GM19023 (cell line): ENCODE data around the gene PRKCSH.
"Not testable (repeated sequence)": the region's sequence is repeated elsewhere in the genome, so short reads cannot be mapped to it uniquely, and the experiment has no call there.

Source experiments
- ATAC-seq: cut with Tn5 transposase; IDR thresholded peaks from one replicate; pipeline ENCODE4 v1.9.1; 2021; ENCODE audit warnings: mild to moderate bottlenecking, moderate library complexity; ENCODE audit not compliant: unreplicated experiment

The PRKCSH gene

GRCh38 chr19:11448410-11448809, 13.0 kb downstream of the PRKCSH start:
- no peak for ATAC-seq

- no peak for ATAC-seq
Measured at GRCh38 chr19:11448923-11449554, 13.6 kb downstream of the PRKCSH start.

- ATAC-seq, result no peak
Measured at GRCh38 chr19:11450570-11451326, 15.3 kb downstream of the PRKCSH start.

GRCh38 chr19:11451327-11451870, 16.0 kb downstream of the PRKCSH start:
- no peak for ATAC-seq

GRCh38 chr19:11451871-11452619, 16.6 kb downstream of the PRKCSH start:
- ATAC-seq, result no peak

GRCh38 chr19:11452620-11453310, 17.3 kb downstream of the PRKCSH start:
- no peak for ATAC-seq

- ATAC-seq, result no peak
Measured at GRCh38 chr19:11453468-11454341, 18.3 kb downstream of the PRKCSH start.

- ATAC-seq, result not testable (repeated sequence)
Measured at GRCh38 chr19:11455233-11455554, 19.8 kb downstream of the PRKCSH start.

GRCh38 chr19:11456659-11457058, 21.2 kb downstream of the PRKCSH start:
- ATAC-seq, result no peak

- ATAC-seq, result no peak
Measured at GRCh38 chr19:11457115-11457514, 21.7 kb downstream of the PRKCSH start.

GRCh38 chr19:11457831-11458230, 22.4 kb downstream of the PRKCSH start:
- ATAC-seq, result no peak

GRCh38 chr19:11458236-11458900, 22.9 kb downstream of the PRKCSH start:
- ATAC-seq, result no peak

GRCh38 chr19:11458912-11459311, 23.5 kb downstream of the PRKCSH start:
- not testable (repeated sequence) for ATAC-seq

- no peak for ATAC-seq
Measured at GRCh38 chr19:11460207-11460606, 24.8 kb downstream of the PRKCSH start.

- ATAC-seq, result no peak
Measured at GRCh38 chr19:11461453-11461852, 26.0 kb downstream of the PRKCSH start.

- ATAC-seq, result no peak
Measured at GRCh38 chr19:11463391-11463790, 28.0 kb downstream of the PRKCSH start.

- no peak for ATAC-seq
Measured at GRCh38 chr19:11464333-11465265, 29.2 kb downstream of the PRKCSH start.

- no peak for ATAC-seq
Measured at GRCh38 chr19:11465600-11465999, 30.2 kb downstream of the PRKCSH start.
